HG03460 (cell line): ENCODE measurements around the gene EPHB2.
"Not testable (repeated sequence)": the region's sequence is repeated elsewhere in the genome, so short reads cannot be mapped to it uniquely, and the experiment has no call there.

Source experiments
- ATAC-seq: cut with Tn5 transposase; IDR thresholded peaks from one replicate; pipeline ENCODE4 v1.9.1; 2021; ENCODE audit not compliant: unreplicated experiment

Gene EPHB2

DNA sequence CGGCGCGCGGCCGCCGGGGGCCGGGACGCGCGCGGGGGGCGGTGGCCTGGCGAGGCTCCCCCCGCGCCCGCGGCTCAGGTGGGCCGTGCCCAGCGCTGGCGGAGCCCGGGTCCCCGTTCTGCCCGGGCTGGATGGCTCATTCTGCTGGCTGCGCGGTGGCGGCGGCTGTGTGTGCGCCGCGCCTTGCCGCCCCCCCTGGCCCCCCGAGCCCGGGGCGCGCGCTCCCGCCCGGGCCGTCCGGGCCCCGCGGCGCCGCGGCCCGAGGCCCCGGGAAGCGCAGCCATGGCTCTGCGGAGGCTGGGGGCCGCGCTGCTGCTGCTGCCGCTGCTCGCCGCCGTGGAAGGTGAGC, at the start of gene EPHB2:
Gene EPHB2 (plus strand): TSS at position 139 of the 349 bp plus-strand sequence. CDS start 144 bp downstream, at position 283.
- no peak for ATAC-seq

DNA sequence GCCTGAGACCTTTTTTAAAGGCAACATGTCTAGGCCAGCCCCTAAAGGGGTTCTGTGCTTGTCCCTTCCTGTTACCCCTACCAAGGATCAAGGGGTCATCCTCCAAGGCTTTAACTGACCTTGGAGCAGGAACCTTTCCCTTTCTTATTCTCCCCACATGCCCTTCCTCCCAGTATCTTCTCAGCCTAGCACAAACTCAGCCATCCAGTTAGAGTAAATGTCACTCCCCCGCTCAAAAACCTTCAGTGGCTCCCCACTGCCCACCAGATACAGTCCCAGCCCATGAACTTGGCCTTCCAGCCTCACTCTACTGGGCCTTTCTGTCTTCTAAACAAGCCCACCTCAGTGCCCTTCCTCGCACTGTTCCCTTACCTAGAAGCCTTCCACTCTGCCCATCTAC, 48.8 kb upstream of the EPHB2 start:
- no peak for ATAC-seq

DNA sequence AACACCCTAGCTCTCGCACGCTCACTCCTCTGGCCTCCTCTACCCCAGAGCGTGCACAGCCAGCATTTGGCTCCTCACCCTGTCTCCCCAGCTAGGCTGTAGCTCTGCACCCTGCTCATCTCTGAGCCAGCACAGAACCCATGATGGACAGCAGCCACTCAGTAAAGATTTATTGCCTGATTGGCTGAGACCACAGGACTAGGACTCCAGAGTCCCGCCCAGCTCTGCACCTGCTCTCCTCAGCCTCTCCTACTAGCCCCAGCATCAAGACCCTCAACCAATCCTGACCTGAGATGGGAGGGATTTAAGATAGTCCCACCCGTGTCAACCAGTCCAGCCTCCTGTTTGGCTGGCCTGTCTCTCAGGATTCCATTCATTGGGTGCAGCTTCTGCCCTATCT, 48.3 kb upstream of the EPHB2 start:
- ATAC-seq, result no peak

DNA sequence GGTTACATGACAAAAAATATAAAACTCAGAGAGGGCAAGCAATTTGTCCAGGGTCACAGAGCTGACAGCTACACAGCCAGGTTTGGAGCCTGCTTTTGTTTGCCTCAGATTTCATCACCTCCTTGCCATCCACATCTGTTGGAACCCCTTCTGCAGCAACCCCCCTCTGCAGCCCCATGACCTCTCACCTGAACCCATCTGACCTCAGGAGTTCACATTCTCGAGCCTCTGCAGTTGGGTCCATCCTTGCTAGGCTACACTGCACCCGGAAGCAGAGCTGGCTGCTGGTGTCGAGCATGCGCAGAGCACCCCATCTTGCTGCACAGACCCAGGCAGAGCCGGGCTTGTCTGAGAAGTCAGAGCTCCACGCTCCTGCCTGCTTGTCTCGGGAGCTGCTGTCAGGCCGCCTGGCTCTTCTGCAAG, 47.6 kb upstream of the EPHB2 start:
- ATAC-seq, result no peak

DNA sequence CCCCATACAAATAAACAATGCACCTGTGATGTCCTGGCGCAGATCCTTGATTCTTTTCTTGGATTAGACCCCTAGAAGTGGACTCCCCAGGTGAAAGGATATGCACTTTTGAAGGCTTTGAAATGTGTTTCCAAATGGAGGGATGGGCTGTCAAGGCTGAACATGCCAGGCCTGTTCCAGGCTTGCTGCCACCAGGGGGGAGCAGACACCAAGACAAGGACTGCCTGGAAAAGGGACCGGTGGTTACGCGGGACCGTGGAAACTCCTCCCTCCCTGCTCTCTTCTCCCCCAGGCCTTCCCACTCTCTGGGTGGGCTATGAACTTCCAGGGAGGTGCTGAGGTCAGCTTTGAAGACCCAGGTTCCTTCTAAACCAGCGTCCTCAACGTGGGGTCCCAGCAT, 44.9 kb upstream of the EPHB2 start:
- no peak for ATAC-seq

DNA sequence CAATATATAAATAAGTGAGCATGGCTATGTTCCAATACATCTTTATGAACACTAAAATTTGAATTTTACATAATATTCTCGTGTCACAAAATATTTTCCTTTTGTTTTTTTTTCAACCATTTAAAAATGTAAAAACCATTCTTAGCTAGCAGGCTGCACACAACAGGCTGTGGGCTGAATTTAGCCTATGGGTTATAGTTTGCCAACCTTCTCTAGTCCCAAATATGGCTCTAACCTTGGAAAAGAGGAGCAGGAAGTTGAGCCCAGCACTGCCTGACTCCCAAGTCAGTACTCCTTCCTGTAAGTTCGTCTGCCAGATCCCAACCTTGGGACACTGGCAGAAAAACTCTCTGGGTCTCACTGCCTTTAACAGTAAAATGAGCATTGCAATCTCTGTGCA, 44.2 kb upstream of the EPHB2 start:
- ATAC-seq, result no peak

DNA sequence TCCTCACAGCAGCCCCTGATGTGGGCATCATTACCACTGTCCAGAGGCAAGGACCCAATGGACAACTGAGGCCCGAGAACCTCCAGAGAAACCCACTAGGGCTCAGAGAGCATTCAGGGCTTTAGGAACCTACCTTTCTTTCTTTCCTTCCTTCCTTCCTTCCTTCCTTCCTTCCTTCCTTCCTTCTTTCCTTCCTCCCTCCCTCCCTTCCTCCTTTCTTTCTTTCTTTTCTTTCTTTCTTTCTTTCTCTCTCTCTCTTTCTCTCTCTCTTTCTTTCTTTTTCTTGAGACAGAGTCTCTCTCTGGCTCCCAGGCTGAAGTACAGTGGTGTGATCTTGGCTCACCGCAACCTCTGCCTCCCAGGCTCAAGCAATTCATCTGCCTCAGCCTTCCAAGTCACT, 41.8 kb upstream of the EPHB2 start:
- ATAC-seq, result not testable (repeated sequence)

DNA sequence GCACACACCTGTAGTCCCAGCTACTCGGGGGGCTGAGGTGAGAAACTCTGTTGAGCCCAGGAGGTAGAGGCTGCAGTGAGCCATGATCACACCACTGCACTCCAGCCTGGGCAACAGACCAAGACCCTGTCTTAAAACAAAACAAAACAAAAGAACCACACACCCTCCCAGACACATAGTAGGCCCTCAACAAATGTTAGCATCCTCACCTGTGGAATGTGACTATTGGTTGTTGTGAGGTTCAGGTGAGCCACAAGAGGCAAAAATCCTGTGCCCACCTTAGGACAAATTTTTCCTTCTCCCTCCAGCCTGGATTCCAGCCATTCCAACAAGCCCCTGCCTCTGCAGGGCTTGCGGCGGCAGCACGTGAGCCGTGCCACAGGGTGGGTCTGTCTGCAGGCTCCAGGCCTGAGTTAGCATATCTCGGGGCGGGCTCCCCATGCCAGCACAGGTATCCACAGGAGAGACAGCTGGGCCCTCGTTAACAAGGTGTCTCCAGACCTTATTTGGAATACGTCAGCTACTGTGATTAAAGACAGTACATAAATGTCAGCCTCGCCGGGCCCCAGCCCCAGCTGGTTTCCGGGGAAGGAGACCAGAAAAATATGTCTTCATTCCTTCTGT, 40.2 kb upstream of the EPHB2 start:
- no peak for ATAC-seq

DNA sequence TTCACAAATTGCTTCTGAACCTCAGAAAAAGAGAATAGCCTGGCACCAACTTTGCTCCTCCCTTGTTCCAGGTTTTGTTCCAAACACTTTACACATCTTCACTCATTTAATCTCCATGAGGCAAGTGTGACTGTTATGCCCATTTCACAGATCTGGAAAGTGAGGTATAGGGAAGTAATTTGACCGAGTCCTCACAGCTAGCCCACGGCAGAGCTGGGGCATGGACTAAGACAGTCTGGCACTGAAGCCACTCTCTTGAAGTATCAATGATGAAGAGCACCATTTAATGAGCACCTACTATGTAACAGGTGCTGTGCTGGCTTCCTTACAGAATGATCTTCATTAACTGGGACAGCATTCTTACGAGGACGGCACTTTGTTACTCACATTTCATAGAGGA, 38.6 kb upstream of the EPHB2 start:
- no peak for ATAC-seq

DNA sequence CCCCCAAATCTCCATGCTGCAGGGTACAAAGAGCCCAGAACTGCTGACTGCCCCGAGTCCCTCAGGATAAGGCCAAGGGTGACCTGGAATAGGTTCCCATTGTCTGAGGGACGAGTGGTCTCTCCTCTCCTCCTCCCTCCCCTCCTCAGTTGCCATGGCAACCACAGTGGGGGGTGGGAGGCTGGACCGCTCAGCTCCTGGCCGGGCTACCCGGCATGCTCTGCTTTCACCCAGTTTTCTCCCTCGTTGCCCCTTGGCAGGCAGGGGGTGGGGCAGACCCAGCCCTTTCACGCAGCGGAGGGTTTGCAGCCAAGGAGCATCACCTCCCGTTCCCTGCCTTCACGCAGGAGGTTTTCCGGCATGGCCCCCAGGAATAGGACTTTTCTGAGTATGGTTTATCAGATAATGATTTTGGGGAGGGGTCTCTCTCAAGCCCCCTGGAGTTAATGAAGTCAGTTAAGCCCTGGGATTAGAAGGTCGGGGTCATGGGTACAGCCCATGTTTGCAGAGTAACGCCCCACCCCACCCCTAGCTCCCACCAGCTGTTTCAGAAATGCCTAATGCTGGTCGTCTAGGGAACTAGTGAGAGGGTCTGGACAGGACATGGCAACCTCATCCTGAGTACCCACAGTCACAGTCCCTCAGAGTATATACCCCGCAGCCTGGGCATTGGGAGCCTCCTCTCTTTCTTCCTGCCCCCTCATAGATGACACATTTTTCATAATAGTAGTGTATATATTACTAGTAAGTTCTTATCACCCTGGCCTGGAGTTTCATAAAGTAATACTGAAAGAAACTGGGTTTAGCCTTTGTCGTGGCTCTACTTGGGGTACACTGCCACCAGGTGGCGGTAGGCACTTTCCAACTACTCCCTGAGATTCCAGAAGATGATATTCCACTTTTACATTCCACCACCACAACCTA, 36.9 kb upstream of the EPHB2 start:
- ATAC-seq, result no peak

DNA sequence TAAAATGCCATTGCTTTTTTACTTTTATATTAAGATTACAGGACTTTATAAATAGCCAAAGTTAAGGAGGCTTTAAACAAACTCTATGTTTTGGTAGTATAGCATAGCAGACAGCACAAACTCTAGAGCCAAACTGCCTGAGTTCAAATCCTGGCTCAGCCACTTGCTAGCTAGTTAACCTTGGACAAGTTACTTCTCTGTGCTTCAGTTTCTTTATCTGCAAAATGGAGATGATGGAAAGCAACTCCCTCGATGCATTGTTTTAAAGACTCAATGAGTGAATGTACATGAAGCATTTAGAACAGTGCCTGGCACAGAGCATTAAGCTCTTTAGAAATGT, 36.3 kb upstream of the EPHB2 start:
- ATAC-seq, result no peak

DNA sequence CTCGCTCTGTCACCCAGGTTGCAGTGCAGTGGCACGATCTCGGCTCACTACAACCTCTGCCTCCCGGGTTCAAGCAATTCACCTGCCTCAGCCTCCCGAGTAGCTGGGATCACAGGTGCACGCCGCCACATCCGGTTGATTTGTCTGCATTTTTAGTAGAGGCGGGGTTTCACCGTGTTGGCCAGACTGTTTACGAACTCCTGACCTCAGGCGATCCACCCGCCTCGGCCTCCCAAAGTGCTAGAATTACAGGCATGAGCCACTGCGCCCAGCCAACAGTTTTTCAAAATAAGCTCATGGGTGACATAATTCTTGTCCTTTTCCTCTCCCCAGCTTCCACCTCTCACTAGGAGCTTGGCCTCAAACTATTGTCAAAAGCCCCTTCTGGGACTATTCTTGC, 34.5 kb upstream of the EPHB2 start:
- not testable (repeated sequence) for ATAC-seq

DNA sequence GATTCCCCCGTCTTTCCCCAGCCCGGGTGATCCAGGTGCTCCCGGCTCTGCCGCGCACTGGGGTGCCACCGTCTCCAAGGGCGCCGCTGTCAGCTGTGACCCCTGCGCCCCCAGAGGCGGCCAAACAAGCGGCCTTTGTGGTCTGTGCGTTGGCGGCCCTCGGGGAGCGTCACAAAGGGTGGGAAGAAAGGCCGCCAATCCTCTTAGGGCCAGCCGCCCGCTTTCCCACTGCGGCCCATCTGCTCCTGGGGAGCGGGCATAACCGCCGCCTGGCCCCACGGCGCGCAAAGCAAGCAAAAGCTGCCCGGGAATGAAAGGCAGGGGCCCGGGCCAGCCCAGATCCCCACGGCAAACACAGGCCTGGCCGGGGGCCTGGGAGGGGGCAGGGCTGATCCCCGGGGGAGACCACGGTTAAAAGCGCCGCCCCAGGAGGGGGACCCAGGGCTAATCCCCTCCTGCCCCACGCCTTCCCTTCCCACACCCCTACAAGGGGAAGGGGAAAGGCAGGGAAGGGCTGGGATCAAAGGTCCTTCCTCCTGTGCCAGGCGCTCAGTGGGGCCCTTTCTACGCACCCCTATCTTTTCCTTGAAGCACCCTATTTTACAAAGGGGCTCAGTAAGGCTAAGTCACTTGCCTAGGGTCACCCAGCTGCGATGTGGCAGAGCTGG, 33.6 kb upstream of the EPHB2 start:
- ATAC-seq, result no peak

DNA sequence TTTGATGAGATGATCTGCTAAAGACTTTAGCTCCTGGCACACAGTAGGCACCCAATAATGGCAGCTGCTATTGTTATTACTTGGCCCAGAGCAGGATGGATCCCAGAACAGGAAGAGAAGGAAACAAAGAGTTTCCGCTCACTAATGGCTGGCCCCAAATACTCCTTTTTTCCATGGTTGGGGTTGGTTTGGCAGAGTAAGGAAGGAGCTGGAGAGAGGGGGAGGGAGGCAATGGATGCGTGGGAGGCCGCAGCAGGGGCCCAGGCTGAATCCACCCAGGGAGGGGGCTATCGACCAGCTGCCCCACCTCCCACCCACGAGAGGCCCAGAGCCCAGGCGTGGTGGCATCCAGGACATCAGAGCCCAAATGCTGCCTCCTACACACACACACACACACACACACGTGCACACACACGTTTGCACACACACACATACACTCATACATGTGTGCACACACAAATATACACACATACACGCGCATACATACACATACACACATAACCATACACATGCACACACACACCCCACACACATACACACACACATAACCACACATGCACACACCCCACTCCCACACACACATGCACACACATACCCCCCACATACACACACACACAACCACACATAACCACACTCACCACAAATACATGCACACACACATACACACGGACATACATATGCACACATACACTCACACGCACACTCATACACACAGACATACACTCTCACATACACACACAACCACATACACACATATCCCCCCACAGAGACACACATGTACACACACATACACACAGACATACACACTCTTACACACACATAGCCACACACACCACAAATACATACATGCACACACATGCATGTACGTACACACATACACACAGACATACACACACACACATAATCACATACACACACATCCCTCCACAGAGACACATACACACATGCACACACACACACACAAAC, 32.4 kb upstream of the EPHB2 start:
- ATAC-seq, result no peak

DNA sequence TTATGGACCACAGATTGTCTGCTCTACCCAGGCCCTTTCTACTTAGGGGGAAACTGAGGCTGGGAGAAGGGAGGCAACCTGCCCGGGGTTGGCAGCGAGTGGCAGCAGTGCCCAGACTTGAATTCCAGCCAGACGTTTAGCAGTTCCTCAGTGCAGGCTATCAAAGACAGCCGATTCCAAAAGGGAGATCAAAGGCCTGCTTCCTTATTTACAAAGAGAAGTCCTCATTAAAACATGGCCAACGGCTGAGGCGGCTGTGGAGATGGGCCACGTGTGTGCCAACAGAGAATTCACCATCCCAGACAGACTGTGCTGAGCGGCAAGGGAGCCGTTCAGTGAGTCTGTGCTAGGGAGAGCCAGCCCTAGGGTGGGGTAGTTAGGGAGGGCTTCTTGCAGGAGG, 29.9 kb upstream of the EPHB2 start:
- no peak for ATAC-seq

DNA sequence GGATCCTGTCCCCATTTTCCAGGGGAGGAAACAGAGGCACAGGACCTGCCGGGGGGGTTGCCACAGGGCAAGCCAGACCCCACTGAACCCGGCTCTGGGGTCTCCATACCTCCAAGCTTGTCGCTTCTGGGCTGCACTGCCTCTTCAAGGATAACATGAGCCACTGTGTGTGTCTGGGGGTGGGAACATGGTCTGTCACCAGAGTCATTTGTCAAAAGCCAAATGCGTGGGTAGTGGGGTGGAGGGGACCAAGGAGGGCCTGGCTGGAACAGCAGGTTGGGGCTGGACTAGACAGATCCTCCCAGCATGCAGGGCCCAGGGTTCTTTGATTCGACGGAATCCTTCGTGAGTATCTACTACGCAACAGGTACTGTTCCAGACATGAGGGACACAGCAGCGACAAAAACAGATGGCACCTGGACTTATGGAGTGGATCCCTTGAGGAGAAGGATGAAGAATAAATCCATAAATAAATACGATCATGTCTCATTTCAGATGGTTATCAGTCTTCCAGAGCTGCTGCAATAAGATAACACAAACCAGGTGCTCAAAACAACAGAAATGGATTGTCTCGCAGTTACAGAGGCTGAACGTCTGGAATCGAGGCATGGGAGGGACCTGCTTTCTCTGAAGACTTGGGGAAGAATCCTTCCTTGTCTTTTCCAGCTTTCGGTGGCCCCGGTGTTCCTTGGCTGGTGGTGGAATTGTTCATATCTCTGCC, 28.9 kb upstream of the EPHB2 start:
- no peak for ATAC-seq

DNA sequence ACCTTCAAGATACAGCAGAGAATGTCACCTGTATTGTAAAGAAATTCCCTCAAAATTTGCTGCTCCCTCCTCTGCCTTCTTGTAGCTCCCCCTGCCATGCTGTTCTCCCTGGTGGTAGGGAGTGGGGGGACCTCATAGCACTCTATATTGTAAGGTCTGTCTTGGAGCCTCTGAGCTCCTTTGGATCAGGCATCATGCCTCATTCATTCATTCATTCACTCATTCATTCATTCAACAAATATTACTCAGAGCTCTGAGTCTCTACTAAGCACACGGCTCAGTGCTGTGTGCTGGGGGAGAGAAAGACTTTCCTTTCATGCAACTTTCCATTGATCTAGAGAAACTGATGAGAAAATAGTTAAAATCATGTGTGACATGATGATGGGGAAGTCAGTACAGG, 27.1 kb upstream of the EPHB2 start:
- no peak for ATAC-seq

DNA sequence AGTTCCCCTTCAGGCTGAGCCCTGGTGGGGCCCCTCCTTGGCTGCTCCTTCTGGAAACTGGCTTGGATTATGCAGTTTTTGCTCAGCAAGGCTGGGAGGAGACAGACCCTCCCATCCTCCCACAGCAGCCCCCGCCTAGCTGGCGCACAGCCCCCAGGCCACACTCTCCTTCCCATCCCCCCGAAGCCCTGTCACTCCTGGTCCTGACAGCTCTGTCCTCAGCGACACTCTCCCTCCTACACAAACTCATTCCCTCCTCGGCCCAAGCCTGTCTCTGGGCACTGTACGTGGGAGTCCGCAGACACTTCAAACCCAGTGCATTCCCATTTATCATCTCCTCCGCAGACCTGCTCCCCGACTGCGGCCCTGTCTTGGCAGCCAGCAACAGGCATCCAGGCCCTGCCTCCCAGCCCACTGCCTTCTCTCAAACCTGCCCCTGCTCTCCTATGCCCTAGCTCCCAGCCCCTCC, 25.0 kb upstream of the EPHB2 start:
- no peak for ATAC-seq

DNA sequence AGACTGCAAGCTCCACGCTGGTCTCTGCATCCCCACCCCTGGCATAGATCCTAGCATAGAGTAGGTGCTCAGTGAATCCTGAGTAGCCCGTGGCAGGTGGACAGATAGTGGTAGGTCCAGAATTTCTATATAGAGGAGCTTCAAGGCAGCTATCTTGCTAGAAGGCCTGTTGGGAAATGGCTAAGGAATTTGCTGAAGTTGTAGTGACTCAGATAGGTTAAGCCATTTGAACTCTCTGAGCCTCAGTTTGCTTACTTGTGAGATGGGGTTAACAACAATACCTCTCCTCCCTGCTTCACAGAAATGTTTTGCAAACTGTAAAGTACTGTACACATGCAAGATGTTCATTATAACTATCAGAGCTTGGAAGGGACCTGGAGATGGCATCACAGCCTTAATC, 23.4 kb upstream of the EPHB2 start:
- ATAC-seq, result no peak

DNA sequence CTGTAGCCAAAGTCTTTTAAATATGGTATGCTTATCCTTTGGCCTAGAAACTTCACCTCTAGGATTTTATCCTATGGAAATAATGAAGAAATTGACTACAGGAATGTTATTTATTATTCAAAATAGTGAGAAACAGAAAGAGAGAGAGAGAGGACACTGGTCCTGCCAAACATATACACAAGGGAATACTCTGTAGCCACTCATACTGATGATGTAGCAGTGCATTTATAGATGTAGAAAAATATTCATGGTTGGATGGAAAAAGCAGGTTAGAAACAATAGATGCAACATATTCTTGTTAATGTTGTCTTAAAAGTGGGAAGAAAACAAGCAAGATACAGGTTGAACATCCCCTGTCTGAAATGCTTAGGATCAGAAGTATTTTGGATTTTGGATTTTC, 22.2 kb upstream of the EPHB2 start:
- no peak for ATAC-seq
